Thyroid gland (tissue), 4 donors: ENCODE data around the gene CCDC88B.

Experiments used
- POLR2A ChIP-seq, 2 donors: fragments of 450-650 bp; IDR thresholded peaks; one replicate each; pipeline ENCODE4 v1.6.1; 2017; ENCODE audit warnings: antibody characterized with exemption in 2 of 2, mild to moderate bottlenecking in 2 of 2, moderate library complexity in 1 of 2
- TF ChIP-seq, protein P1 (sequence below), 6 experiments: fragments of 200-600 bp in 3 of 6; fragments of 450-650 bp in 3 of 6; sonication (generic) in 3 of 6; IDR thresholded peaks; one replicate each; pipeline ENCODE4 v1.5.1; 2016 to 2019; ENCODE audit warnings: antibody characterized with exemption in 6 of 6, mild to moderate bottlenecking in 2 of 6, inconsistent platforms in 1 of 6, moderate library complexity in 1 of 6

DNA sequence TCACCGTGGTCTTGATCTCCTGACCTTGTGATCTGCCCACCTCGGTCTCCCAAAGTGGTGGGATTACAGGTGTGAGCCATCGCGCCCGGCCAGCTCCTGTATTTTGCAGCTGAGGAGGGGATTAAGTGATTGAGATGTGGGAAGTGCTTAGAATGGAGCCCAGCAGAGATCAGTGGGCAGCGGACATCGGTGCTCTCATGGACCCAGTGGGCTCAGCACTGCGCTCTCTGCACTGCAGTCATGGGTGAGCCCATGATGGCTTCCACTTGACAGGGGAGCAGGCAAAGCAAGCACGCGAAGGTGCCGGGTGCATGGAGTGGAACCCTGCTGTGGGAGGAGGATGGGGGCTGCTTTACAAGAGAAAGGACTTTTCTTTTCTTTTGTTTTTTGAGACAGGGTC is 9.1 kb upstream of the CCDC88B start:
- TF ChIP-seq, protein P1, sequence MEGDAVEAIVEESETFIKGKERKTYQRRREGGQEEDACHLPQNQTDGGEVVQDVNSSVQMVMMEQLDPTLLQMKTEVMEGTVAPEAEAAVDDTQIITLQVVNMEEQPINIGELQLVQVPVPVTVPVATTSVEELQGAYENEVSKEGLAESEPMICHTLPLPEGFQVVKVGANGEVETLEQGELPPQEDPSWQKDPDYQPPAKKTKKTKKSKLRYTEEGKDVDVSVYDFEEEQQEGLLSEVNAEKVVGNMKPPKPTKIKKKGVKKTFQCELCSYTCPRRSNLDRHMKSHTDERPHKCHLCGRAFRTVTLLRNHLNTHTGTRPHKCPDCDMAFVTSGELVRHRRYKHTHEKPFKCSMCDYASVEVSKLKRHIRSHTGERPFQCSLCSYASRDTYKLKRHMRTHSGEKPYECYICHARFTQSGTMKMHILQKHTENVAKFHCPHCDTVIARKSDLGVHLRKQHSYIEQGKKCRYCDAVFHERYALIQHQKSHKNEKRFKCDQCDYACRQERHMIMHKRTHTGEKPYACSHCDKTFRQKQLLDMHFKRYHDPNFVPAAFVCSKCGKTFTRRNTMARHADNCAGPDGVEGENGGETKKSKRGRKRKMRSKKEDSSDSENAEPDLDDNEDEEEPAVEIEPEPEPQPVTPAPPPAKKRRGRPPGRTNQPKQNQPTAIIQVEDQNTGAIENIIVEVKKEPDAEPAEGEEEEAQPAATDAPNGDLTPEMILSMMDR (IDR thresholded peaks at IDR 0.05): no peak
- no peak for TF ChIP-seq POLR2A (IDR thresholded peaks at IDR 0.05)
